HG03175 (cell line): ENCODE data around the gene CACNG6.
"Not testable (repeated sequence)": the region's sequence is repeated elsewhere in the genome, so short reads cannot be mapped to it uniquely, and the experiment has no call there.

Experiments
- ATAC-seq: cut with Tn5 transposase; IDR thresholded peaks from one replicate; pipeline ENCODE4 v1.9.1; 2021; ENCODE audit warnings: mild to moderate bottlenecking, moderate library complexity; ENCODE audit not compliant: unreplicated experiment

The CACNG6 gene, protein sequence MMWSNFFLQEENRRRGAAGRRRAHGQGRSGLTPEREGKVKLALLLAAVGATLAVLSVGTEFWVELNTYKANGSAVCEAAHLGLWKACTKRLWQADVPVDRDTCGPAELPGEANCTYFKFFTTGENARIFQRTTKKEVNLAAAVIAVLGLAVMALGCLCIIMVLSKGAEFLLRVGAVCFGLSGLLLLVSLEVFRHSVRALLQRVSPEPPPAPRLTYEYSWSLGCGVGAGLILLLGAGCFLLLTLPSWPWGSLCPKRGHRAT

DNA sequence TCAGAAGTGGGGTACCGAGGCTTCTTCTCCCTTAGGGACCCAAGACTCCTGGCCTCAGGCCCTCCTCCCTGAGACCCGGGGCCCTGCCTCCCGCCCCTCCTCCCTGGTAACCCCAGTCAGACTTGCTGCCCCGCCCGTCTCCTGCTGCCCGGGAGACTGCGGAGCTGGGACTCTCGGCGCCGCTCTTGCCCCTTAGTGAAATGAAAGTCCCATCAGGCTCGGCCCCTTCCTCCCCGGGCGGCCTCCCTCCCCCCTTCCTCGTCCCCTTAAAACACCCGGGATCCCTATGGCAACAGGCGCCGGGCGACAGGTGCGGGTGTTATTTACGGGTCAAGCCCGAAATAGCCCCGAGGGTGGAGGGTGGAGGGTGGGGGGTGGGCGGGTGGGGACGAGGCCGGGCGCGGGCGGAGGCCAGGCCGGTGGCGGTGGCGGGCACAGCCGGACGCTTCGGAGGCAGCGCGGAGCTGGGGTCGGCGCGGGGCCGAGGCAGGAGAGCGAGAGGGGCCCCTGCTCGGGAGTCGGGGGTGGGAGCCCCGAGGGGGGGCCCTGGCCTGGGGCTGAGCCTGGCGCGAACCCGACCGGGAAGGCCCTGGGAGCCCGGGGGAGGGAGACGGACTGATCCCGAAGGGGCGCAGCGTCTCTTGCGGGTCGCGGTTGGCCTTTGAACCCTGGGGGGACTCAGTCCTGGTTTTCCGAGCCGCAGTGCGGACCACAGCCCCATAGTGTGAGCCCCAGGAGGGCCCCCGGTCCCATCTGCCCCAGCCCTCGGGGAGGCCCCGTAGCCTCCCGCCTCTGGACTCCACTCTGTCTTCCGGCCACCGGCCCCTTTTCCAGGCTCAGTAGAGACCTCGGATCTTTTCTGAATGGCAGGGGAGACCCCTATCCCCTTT is at the start of gene CACNG6:
CACNG6 (plus strand) TSS at position 414 of the 890 bp plus-strand sequence. CDS start 1,241 bp downstream, outside the sequence.
- no peak for ATAC-seq

DNA sequence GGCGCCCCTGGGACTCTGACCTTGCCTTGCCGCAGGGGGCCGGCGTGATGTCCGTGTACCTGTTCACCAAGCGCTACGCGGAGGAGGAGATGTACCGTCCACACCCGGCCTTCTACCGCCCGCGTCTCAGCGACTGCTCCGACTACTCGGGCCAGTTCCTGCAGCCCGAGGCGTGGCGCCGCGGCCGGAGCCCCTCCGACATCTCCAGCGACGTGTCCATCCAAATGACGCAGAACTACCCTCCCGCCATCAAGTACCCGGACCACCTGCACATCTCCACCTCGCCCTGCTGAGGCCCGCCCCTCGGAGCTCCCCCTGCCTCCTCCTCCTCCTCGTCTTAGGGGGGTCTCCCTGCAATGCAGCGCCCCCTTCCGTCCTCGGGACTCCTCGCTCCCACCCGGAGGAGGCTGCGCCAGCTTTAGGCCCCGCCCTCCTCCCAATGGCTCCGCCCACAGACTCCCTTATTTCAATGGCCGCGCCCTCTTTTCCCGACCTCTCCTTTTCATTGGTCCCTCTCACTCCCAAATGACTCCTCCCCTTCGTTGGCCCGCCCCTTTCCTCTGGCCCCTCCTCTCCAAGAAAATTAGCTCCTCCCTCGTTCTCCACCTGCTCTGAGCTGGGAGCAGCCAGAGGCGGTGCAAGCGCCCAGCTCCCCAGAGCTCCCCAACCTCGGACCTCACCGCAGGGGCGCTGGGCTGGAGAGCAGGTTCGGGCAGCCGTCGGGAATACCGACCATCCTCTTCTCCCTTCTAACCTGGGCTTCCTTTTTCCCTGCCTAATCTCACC is 49.2 kb upstream of the CACNG6 start:
- no peak for ATAC-seq

DNA sequence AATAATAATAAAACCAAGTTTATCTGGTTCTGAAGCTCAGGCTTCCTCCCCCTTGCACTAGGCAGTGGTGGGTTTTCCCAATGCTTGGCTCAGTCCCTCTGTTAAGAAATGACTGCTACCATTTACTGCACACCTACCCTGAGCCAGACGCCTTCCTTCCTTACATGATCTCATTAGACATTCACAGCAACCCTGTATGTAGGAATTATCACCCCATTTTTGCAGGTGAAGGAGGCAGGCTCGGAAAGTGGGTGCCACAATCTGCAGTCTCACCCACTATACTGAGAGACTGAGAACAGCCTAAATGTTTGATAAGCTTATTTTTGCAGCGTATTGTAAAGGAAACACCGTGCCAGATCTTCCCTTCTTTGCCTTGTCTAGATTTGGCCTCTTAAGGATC is 47.0 kb upstream of the CACNG6 start:
- ATAC-seq, result no peak

DNA sequence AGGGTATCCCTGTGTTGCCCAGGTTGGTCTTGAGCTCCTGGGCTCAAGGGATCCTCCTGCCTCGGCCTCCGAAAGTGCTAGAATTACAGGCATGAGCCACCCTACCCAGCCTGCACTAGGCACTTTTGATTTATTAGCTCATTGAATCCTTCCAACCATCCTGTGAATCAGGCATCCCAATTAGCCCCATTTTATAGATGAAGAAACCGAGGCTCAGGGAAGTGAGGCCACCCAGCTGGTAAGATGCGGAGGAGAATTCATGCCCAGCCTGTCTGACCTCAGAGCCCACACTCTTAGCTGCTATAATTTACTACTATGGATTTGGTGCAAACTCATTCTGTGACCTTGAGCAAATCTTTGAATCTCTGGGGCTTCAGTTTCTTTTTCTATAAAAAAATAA is 46.5 kb upstream of the CACNG6 start:
- no peak for ATAC-seq

DNA sequence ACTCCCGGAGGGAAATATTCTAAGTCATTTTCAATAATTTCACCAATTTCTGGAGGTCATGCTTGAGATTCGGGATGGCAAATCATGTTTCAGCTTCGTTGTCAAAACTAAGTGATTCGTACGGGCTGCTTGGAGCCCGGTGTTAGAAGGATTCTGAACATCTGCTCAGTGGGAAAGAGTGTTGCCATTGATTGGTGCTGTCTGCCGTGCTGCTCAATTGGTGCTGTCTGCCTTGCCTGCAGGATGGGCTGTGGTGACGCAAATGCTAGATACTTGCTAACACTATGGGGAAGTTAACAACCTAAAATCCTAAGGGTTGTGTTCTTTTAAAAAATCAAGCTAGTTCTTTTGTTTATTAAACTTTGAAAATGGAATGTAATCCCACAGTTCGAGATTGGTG is 46.0 kb upstream of the CACNG6 start:
- no peak for ATAC-seq

DNA sequence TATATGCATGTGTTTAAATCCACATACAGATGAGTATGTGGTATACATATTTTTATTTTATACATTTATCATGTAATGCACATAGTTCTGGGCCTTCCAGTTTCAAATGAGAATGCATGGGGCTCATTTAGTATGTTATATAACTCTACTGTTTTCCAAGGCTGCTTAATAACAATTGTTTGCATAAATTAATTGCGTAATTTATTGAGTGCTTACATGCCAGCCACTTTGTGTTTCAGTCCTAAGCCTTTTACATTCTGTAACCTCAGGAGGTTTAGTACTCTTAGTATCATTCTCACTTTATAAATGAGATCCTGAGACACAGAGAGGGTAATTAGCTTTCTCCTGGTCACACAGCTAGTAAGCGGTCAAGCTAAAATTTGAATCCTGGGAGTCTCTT is 45.4 kb upstream of the CACNG6 start:
- no peak for ATAC-seq

DNA sequence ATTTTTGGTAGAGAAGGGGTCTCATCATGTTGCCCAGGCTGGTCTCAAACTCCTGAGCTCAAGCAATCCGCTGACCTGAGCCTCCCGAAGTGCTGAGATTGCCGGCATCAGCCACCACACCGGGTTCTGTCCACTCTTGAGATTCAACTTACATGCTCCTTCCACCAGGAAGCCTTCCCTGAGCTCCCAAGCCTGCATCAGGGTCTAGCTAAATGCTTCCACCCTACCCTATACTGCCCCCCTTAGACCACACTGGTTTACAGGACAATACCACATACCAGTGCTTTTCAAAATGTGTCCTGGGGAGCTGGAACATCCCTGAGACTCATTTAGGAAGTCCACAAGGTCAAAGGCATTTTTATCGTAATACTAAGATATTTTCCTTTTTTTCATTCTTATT is 43.8 kb upstream of the CACNG6 start:
- no peak for ATAC-seq

DNA sequence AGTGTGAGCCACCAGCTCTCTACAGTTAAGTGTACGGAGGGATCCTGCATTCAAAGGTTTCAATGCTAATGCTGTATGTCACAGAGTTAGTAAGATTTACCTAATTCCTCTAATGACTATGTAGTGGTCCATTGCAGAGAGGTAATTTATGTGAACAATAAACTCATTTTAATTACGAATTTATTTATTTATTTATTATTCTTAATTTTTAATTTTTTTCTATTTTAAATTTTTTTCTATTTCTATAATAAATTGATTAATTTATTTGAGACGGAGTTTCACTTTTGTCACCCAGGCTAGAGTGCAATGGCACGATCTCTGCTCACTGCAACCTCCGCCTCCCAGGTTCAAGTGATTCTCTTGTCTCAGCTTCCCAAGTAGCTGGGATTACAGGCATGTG is 42.8 kb upstream of the CACNG6 start:
- not testable (repeated sequence) for ATAC-seq

DNA sequence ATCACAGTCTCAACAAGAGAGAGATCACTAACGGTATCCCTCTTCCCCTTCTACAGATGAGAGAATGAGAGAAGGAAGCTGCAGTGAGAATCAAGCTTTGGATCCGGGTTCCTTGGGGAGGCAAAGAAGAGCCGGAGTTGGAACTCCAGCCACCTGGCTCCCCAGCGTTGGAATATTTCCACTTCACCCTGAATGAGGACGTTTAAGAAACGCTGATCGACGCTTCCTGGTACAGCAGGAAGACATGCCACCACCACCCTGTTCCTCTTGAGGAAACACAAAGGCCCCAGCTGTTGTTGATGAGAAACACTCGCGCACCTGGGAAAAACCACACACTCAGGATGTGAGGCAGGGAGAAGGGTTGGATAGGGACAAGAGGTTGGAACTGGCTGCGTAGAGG is 40.0 kb upstream of the CACNG6 start:
- ATAC-seq, result no peak

DNA sequence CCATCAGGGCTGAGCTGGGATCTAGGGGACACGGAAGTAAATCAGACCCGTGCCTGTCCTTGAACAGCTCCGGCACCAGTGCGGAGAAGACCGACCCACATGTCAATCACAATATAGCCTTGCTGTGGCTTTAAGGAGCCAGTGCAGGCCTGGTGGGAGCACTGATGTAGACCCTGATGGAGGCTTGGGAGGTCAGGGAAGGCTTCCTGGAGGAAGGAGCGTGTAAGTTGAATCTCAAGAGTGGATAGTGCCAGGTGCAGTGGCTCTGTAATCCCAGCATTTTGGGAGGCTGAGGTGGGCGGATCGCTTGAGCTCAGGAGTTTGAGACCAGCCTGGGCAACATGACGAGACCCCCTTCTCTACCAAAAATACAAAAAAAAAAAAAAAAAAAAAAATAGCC is 39.5 kb upstream of the CACNG6 start:
- no peak for ATAC-seq

DNA sequence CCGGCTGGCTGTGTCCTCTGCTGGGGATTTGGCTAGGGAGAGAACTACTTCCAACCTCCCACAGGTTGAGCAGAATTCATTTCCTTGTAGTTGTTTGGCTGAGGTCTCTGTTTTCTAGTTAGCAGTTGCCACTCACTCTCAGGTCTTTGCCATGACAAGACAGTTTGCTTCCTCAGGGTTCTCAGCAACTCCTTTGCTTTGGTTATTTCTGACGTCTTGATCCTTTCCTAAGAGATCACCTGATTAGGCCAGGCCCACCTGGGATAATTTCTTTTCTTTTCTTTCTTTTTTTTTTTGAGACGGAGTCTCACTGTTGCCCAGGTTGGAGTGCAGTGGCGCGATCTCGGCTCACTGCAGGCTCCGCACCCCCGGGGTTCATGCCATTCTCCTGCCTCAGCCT is 38.1 kb upstream of the CACNG6 start:
- no peak for ATAC-seq

DNA sequence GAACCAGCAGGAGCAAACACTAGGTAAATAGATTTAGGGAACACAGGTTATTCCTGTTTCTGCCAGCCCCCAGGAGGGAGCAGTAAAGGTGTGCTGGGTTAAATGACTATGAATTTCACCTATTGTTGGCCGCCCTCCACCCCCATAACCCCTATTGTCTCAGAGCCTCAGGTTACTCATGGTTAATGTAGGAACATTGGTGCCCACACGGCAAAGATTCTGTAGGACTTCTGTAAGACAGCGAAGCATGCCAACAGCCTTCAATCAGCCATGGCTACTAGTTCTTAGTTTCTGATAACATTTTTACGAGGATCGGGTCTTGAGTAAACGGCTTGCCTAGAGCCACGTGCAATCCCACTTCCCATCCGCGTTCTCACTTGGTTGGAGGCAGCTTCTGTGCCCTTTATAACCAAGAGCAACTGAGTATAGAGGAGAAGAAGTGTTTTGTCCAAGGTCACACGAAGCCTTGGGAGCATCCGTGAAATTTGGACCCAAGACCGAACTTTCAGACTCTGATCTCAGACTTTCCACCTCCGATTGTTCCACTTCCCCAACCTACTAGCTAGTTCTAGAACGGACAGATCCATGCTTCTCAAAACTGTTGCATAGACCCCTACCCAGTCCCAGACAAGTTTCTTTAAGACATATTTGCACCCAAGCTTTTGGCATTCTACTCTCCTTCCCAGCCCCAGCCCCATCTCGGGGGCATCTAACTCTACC is 33.8 kb upstream of the CACNG6 start:
- ATAC-seq, result no peak

DNA sequence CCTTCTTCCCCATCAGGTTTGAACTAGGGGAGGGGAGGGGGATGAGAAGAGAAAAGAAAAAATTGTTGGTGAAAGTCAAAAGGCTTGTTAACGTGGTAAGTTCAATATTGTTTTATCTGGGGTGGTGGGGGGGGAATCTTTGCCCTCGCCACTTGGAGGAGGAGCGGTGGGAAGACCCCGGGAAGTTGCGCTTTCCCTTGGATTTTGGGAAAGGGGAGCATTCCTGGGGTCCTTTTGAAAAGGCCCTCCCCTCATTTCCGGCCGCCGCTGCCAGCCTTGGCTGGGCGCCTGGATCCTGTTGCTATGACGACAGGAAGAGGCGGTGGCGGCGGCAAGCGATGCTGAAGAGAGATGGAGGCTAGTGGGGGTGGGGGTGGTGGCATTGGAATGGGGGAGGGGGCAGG is 33.3 kb upstream of the CACNG6 start:
- ATAC-seq, result no peak

DNA sequence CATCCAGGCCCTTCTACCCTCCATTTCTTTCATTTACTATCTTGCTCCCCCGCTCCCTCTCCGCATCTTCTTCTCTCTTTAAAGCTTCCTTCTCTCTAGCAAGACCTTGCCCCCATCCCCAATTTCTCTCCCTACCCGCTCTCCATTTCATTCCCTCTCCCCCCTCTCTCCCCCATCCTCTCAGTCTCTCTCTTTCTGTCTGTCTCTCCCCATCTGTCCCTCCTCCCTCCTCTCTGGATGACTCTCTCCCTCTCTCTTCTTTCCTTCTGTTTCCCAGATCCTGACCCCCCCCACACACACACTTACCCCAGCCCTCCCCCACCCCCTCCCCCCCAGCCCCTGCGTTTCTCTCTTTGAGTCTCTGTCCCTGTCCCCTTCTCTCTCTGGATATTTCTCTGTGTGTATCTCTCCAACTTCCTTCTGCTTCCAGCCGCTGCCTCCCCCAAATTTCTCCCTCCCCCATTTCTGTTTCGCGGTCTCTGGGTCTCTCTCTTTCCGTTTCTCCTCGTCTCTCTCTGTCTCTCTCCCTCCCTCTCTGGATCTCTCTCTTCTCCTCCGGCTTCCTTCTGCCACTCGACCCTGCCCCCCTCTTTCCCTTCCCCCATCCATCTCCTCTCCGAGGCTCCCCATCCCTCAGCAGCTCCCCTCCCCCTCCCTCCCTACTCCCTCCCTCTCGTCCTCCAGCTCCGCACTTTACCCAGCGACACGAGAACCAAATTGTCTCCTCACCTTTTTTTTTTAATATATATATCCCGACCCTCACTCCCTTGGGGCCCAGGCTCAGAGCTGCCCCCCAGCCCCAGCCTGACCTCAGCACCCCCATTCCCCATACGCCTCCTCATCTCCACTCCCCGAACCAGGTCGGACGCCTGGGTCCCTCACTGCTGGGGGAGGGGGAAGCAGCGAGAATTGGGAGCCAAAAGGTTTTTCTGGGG is 32.3 kb upstream of the CACNG6 start:
- no peak for ATAC-seq

DNA sequence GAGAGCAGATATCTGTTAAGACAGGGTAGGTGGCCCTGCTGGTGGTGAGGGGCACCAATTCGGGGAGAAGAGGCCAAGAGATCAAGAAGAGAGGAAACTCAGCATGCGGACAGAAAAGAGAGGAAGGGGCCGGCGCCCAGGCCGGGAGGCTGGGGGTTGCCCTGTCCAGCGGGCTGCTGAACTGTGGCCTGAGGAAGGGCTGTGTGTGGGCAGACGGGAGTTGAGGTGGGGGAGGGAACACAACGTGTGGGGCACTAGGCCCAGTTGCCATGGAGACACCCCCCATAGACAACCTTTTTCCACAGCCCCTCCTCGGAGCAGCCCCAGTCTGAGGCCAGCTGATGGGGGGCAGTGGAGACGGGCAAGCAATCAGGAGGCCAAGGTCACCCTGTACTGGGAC is 31.2 kb upstream of the CACNG6 start:
- ATAC-seq, result no peak

DNA sequence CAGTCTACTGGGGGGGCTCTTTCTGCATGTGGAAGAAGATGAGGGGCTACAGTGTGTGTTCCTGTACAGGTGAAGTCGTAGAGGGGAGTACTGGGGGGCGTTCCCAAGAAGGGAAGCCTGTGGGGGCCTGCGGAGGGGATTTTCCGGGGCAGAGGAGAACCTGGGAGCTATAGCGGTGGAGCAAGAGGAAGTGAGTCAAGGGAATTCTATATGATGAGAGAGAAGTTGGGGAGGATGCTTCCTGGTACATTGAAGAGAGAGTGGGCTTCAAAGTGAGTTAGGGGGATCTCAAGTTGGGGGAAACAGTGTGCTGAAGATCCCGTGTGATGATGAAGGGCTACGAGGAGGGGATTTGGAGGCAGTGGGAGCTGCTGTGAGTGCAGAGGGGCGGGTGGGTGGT is 30.6 kb upstream of the CACNG6 start:
- ATAC-seq, result no peak

DNA sequence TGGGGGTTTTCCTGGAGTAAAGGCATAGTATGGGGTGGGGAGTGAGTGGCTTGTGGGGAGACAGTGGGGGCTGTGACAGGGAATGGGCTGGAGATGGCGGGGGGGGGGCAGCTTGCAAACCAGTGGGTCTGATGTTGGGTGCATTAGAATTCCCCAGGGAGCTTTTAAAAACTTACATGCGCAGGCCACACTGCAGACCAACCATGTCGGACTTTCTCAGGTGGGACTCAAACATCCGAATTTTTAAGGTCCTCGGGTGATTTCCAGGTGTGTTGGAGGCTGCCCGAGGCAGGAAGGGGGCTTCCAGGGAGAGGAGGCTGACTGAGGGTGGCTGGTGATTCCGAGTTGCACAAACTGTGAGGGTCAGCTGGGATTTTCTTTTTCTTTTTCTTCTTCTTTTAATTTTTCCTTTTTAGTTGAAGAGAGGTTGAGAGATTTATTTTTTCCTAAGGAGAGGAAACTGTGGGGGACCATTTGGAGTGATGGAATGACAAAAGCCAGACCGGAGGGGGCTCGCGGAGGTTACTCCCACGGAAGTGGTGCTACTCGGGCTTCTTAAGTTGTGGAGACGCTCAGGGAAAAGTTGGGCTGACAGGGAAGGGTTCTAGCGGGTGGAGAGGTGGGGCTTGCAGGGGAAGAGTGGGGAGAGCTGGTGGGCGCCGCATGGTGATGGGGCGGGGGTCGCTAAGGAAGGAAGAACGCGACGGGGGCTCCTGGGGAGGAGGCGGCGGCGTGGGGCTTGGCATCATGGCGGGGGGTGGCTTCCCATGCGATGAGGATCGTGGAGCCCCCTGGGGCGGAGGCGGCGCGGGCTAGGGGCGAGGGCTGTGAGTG is 29.7 kb upstream of the CACNG6 start:
- no peak for ATAC-seq

DNA sequence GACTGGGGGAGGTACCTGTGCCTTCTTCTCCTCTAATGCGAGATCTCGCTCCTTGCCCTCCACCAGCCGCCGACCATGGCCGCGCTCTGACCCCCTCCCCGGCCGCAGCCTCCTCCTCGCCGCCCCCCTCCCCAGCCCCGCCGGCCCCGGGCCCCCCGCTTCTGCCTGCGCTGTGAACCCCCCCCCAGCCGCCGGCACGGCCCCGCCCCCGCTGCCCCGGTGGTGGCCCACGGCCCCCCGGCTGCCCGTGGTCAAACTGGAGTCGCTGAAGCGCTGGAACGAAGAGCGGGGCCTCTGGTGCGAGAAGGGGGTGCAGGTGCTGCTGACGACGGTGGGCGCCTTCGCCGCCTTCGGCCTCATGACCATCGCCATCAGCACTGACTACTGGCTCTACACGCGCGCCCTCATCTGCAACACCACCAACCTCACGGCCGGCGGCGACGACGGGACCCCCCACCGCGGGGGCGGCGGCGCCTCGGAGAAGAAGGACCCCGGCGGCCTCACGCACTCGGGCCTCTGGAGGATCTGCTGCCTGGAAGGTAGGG is 28.5 kb upstream of the CACNG6 start, which contains the start of gene CACNG8:
CACNG8 (plus strand) TSS at position 51 of the 545 bp plus-strand sequence.
- no peak for ATAC-seq

DNA sequence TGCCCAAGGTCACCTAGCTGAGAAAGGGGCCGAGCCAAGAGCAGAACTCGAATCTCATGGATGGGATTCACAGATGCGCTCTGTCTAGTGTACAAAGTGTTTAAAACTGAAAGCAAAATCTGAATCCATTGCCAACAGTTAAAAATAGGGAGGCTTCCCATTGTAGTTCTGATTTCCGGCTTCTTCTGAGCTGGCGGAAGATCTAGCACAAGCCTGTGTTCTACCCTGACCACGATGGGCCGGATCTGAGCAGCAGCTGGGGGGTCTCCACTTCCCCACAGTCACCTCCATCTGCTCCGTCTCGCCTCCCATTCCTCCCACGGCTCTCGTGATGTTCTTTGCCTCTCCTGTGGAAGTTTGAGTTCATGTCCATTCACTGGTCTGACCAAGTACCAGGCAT is 26.3 kb upstream of the CACNG6 start:
- no peak for ATAC-seq
